HG02973 (cell line): ENCODE measurements around the gene DCDC2.
"Not testable (repeated sequence)": the region's sequence is repeated elsewhere in the genome, so short reads cannot be mapped to it uniquely, and the experiment has no call there.

ENCODE experiments used
- ATAC-seq: cut with Tn5 transposase; IDR thresholded peaks from one replicate; pipeline ENCODE4 v1.9.1; 2021; ENCODE audit warnings: moderate library complexity; ENCODE audit not compliant: unreplicated experiment

DCDC2 gene

DNA sequence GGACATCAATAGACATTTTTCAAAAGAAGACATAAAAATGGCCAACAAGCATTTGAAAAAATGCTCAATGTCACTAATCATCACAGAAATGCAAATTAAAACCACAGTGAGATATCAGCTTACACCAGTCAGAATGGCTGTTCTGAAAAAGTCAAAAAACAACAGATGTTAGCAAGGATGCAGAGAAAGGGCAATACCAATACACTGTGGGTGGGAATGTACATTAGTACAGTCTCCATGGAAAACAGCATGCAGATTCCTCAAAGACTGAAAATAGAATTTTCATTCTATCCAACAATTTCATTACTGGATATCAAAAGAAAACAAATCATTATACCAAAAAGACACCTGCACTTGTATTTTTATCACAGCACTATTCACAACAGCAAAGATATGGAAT, 85.3 kb downstream of the DCDC2 start:
- ATAC-seq = no peak

DNA sequence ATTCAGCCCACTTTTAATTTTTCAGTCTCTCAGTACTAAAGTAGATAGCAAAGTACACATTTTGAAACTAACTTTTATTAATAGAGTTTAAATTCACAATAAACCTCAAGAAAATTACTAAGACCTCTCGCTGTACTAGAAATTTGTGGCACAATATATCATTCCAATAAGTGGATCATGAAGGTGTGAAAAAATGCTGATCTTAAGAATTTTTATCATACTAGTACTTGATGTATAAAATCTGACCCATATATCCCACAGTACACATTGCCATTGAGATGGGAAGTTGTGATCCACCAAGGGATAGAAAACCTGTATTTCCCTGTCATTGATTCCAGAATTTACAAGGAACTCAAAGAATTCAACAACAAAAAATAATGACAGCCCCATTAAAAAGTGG, 85.7 kb downstream of the DCDC2 start:
- ATAC-seq = no peak

DNA sequence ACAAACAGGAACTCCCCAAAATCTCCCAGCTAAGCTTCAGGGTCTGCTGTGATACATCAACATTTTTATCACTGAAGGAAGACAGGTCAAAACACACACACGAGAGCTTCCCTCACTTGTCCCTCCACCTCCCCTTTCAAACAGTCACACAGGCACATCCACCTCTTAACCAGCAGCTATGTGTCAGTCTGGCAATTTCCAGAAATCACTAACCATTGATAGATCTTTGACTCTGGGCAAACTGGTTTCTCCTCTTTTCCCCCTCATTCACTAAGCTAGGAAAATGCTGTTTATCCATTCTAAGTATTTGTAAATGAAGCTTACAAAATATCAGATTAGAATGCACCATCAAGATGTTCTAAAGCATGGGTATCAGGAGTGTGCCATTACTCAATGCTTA, 87.8 kb downstream of the DCDC2 start:
- no peak for ATAC-seq

DNA sequence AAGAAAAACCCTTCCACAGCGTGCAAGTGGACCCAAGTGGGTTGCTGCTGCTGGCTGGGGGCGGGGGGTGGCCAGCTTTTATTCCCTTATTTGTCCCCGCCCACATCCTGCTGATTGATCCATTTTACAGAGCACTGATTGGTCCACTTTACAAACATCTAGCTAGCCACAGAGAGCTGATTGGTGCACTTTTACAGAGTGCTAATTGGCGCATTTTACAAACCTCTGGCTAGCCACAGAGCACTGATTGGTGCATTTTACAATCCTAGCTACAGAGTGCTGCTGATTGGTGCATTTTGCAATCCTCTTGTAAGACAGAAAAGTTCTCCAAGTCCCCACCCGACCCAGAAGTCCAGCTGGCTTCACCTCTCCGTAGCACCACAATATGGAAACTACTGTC, 99.6 kb downstream of the DCDC2 start:
- ATAC-seq = not testable (repeated sequence)

DNA sequence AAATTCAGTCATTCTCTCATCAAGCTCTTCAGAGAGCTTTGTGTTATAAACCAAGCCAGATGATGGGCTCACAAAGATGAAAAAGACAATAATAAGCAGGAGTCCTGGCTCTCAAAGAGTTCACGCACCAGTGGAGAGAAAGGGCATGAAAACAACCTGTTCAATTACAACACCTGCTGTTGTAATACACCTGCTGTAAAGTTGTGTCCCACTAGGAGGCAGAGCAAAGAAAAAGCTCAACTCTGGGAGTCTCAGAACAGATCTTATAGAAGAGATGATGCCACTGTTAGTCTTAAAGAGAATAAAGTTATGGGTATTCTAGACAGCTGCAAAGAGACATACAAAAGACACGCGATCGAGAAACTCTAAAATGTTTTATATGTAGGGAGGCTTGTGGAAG, 100.6 kb downstream of the DCDC2 start:
- ATAC-seq = no peak

DNA sequence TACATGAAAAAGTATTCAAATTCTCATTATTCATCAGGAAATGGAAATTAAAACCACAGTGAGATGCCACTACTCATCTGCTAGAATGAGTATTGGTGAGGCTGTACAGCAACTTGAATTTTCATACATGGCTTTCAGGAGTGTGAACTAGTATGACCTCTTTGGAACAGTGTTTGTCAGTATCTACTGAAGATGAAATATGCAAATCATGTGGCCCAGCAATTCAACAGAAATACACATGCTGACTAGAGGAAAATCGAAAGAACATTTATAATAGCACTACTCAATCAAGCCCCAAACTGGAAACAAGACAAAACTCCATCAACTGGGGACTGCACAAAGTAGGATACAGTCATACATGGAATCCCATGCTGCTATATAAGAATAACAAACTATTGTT, 102.2 kb downstream of the DCDC2 start:
- ATAC-seq = peak; percentile 96

DNA sequence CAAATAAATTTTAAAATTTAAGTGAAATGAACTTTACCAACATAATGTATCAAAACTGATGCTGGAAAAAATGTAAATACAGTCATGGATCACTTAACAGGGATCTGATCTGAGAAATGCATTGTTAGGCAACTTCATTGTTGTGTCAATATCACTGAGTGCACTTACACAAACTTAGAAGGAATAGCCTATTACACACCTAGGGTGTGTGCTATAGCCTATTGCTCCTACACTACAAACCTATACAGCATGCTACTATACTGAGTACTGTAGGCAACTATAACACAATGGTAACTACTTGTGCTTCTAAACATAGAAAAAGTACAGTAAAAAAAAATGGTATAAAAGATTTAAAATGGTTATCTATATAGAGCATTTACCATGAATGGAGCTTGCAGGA, 104.5 kb downstream of the DCDC2 start:
- ATAC-seq = no peak

DNA sequence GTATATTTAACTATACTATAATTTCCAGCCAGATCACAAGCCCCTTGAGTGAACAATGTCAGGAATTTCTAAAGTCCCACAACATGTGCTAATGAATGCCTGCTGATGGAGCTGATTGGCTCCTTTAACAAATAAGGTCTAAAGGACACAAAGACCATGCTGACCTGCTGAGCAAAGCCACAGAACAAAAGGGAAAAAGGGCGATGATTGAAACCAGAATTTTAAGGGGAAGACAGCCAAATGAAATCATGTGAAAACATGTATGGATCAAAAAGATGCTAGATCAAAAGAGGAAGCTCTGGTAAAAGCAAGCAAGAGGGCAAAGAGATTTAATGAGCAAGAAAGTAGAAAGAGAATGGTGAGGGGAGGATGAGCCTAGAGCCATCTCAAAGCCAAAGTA, 105.6 kb downstream of the DCDC2 start:
- no peak for ATAC-seq

DNA sequence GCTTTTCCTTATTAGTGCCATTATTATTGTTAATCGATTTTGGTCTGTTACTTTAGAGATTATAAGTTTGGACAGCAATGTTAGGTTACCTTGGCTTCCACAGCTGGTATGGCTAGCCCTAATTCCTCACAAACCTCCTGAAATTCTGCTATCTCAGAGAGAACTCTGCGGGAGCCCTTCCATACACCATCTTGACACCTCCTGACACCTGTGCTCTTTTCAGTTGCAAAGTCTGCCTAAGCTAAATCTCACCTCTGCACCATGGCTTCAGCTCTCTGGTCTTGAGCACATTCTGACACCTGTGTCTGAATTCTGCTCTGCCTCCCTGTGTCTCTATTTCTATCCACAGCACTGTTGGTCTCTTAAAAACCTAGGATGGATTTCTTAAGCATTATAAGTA, 106.5 kb downstream of the DCDC2 start:
- ATAC-seq = no peak

DNA sequence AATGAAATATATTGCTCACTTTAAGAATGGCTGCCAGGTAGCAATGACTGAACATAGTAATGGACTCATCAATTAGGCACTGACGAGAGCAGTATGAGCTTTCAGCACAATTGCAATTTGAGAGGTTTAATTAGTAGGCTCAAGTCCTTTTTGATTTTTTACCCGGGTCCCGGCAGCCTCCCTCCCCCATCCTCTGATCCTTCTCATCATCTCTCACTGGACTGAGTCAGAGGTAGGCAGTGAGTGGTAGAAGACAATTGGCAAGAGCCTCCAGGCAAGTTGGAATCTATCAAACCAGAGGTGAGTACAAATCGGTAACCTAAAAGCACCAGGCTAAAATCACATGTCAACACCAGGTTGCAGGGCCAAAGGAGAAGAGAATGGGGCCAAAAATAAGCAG, 107.9 kb downstream of the DCDC2 start:
- no peak for ATAC-seq

DNA sequence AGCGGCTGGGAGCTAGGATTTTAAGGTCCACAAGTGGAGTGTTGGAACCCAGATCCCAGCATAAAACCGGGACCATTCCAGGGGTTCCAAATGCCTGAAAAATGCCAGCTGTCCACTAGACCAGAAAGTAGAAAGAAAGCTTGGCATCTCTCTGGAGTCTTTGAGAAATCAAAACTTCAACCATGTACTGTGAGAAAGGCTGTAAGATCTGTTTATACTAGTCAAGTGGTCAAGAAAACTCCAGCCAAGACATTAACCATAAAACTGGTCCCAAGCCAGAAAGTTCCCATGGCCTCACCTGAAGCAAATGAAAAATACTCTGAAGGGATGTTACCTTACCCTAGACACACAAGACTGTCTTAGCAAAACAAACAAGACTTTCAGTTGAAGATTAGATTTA, 112.6 kb downstream of the DCDC2 start:
- no peak for ATAC-seq

DNA sequence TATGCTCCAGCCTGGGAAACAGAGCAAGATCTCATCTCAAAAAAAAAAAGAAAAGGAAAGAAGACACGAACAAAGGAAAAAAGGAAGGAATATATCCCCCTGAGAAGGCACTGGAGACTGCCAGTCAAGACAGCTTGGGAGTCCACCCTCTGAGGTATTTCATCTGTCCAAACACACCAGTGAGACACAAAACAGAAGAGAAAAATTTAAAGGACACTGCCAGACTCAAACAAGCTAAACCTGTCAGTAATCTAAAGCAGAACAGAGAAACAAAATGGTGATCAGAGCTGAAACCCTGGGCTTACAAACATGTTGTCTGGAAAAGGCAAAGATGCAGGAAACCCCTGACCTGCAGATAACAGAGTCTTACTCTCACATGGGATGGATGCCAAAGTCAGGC, 114.9 kb downstream of the DCDC2 start:
- no peak for ATAC-seq

DNA sequence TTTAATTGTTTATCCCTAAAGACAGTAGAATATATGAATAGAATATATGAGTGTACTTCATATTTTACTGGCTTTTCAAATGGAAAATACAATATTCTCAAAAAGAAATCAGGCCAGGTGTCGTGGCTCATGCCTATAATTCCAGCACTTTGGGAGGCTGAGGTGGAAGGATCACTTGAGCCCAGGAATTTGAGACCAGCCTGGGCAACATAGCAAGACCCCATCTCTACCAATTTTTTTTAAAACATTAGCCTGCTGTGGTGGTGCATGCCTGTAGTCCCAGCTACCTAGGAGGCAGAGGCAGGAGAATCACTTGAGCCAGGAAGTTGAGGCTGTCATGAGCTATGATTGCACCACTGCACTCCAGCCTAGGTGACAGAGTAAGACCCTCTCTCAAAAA, 116.1 kb downstream of the DCDC2 start:
- ATAC-seq = not testable (repeated sequence)

DNA sequence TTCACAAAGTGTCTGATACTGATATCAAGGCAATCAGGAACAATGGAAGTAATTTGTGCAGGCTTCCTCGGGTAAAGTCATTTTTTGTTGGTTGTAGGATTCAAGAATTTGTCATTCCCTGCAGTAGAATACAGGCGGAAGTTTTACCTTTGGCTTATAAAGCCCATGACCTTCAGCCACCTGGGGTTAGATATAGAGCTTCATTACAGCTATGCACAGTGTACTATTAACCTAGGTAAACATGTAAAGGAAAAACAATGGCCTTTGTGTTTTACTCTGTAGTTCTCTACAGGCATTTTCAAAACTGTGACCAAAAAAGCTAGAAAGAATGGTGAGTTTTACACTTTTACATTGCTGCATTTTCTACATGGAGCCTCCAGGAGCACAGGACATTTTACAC, 116.9 kb downstream of the DCDC2 start:
- no peak for ATAC-seq

DNA sequence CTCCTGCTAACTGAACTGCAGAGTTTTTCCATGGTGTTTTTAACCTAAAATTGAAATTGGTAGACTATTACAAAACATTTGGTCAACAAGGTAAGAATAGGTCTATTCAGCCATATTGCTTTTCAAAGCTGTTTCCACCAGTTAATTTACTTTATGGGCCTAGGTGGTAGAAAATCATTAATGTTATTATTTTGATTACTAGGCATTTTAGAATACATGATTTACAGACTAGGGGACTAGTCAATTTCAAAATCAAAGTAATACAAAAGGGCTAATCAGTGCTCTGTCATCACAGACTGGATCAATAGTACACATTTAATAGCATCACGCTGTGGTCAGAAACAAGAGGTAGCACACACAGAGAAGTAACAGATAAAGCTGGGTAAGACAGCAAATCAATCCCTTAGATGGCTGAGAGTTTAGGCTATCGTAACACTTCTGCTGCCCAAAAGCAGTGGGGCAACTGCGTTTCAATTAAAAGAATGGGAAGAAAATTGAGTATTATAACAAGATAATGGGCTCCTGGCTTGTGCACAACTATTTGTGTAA, 117.4 kb downstream of the DCDC2 start:
- ATAC-seq = no peak

DNA sequence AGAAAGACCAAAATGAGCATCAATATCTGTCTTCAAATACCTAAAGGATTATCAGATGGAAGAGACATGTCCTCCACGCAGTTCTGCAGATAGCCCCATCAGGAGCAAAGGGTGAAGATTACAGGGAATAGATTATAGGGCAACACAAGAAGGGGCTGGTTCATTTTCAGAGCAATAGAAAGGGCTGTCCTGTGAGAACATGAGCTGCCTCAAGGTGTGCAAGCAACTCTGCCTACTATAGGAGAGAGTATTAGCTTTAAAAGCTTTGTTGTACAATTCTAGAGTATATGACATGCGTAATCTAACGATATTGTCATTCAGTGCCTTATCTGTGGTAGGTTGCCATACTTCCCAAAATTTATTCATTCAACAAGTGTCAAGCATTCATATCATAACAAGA, 119.2 kb downstream of the DCDC2 start:
- no peak for ATAC-seq

DNA sequence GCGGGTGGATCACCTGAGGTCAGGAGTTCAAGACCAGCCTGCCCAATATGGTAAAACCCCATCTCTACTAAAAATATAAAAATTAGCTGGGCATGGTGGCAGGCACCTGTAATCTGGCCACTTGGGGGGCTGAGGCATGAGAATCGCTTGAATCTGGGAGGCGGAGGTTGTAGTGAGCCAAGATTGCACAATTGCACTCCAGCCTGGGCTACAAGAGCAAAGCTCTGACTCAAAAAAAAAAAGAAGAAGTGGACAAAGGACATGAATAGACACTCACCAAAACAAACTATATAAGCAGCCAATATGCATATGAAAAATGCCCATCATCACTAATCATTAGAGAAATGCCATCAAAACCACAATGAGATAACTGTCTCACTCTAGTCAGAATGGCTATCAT, 121.1 kb downstream of the DCDC2 start:
- ATAC-seq = not testable (repeated sequence)

DNA sequence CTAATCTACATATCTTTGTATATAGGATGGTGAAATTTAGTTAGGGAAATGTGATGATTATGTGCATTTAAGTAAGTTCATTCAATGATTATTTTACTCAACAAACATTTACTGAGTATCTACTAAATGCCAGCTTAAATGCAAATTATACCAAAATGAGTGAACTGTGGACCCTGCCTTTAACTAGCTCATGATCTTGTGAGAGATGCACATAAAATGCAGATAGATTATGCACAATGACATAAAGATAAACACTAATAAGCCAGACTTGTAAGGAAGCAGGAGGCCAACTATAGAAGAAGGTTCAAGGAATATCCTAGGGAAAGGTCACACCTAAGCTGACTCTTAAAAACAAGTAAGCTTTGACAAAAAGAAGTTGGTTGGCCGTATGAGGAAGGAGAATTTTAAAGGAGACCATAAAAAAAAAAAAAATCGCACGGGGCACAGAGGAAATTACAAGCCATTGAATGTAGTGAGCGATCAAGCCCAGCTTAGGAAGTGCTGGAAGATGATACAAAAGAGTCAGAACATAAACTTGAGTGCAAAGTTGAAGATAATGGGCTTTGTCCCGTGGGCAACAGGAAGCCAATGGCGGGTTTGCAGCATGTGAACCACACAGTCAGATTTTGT, 123.9 kb downstream of the DCDC2 start:
- no peak for ATAC-seq

DNA sequence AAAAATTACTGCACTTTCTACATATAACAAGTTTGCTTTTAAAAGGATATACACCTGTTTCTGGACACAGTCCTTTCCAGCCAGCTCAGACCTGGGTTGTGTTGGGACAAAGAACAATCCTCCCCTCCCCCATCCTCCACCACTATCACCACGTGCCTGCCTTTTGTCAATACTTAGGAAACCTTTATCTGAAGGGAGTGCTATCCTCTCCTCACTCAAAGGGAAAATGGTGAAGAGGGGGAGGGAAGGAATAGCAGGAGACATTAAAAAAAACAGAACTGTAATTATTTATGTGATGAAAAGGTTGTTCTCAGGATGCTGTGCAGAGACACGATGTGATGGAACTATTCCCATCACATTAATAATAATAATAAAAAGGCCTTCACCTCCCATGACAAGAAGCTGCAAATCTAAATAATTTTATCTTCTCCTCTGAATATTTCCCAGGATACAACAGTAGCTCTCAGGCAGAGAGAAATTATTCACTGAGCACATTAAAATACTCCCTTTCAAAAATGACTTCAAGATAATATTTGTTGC, 126.4 kb downstream of the DCDC2 start:
- ATAC-seq = no peak

DNA sequence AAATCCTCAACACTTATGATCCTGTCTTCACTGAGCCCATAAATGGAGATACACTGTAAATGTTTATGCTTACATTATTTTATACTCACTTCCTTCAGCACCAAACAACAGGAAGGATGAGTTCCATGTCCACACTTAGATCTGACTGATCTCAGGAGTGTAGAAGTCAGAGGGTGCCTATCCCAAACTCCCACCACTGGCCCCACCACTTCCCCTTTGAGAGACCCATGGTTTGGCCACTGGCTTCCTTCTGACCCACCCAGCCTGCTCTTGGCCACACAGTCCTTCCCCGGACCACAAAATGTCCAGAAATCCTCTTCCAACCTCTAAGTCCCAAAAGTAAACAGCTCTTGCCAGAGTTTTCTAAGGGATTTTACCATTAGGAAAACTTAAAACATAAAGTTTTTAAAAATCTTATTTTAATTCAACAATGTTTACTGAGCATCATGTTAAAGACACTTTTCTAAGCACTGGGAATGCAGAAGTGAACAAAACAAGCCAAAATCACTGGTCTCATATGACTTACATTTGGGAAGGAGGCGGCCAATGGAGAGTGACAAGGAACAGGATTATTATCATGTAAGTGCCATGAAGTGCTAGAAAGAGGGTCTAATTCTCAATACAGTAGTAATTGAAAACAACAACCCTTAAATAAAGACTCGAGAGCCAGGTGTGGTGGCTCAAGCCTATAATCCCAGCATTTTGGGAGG, 128.0 kb downstream of the DCDC2 start:
- ATAC-seq = no peak

DNA sequence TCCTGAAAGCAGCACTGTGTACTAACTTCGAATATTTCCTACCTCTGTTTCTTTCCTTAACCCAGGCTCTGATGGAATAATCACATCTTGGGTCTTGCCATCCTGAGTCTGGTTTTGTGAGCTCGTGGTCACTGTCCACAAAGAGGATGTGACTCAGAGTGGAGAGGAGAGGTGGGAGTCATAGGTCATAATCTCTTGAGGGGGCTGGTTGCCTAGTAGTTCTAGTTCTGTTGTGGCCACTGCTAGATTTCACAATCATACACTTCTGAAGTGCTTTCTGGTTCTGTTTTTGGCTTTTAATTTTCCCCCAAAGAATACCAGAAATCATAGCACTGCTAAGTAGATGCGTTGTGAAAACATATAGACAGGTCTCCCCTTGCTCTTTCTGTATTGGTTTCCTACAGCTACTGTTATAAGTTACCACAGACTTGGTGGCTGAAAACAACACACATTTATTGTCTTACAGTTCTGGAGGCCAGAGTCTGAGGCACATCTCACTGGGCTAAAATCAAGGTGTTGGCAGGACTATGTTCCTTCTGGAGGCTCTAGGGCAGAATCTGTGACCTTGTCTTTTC, 129.1 kb downstream of the DCDC2 start:
- peak; percentile 80 for ATAC-seq

DNA sequence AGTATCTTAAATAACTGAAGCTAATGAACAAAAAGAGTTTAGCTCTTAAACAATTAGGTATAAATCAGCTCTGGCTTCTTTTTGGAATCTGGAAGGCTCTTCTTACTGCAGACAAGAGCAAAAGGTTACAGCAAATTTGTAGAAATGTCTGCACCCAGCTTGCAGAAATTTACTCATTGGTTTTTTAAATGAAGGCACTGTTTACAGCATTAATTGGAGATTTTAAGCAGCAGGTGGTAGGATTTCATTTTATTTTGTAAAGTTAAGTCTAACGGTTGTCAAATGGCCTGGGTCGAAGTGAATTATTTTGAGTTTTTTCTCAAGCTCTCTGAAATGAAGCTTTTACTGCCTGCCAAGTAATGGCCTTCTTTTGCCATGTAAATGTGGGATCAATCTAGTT, 129.7 kb downstream of the DCDC2 start:
- no peak for ATAC-seq
